H1 (cell line): ENCODE measurements around the gene DPYSL3. TPM values are rescaled to one million over a fixed set of nuclear protein-coding genes. Genes with fewer than 3 reads are reported as not detected.

Experiments used
- CTCF ChIA-PET: fragments of 300-600 bp; sonication (Branson Sonifier 250); formaldehyde crosslinking; loops from one replicate; lab custom pipeline; 2021; ENCODE audit not compliant: partially characterized antibody; lab: Charles Lee
- POLR2A ChIA-PET: fragments of 300-600 bp; sonication (Branson Sonifier 250); formaldehyde crosslinking; loops from one replicate; lab custom pipeline; 2021; ENCODE audit warnings: inconsistent platforms; ENCODE audit not compliant: partially characterized antibody; lab: Charles Lee
- DNase-seq, 2 experiments: peaks; one replicate each; pipeline versions ENCODE4 v3.0.0 to v3.0.0-alpha.2; 2010 to 2022; ENCODE audit warnings: low spot score in 2 of 2, low read depth in 1 of 2, mixed read lengths in 1 of 2
- FAIRE-seq: peaks from 2 replicates; lab custom pipeline; 2011; peaks lifted over from hg19 to GRCh38; lab: Jason Lieb, UNC
- H2AFZ ChIP-seq: 2 replicates; pipeline ENCODE4 v1.8.1; 2012; ENCODE audit warnings: low read length, inconsistent platforms
- H2AK5ac ChIP-seq: 2 replicates; pipeline ENCODE4 v1.6.1; 2013; ENCODE audit warnings: low read depth, low read length
- H2BK120ac ChIP-seq: replicated peaks from 2 replicates; pipeline ENCODE3; 2013; ENCODE audit warnings: low read depth, low read length, inconsistent platforms
- H2BK12ac ChIP-seq: 2 replicates; pipeline ENCODE4 v1.6.1; 2013; ENCODE audit warnings: low read depth, low read length
- H2BK15ac ChIP-seq: 2 replicates; pipeline ENCODE4 v1.6.1; 2013; ENCODE audit warnings: low read length
- H2BK20ac ChIP-seq: 2 replicates; pipeline ENCODE4 v1.6.1; 2013; ENCODE audit warnings: low read length
- H2BK5ac ChIP-seq: 2 replicates; pipeline ENCODE4 v1.6.1; 2013; ENCODE audit warnings: low read depth, low read length
- H3K14ac ChIP-seq: 2 replicates; pipeline ENCODE4 v1.6.1; 2013; ENCODE audit warnings: inconsistent platforms; ENCODE audit not compliant: insufficient read length
- H3K18ac ChIP-seq: 2 replicates; pipeline ENCODE4 v1.6.1; 2013; ENCODE audit warnings: low read length; ENCODE audit errors: extremely low read depth
- H3K23ac ChIP-seq: 2 replicates; pipeline ENCODE4 v1.6.1; 2013; ENCODE audit warnings: inconsistent platforms; ENCODE audit not compliant: insufficient read length
- H3K23me2 ChIP-seq: 2 replicates; pipeline ENCODE4 v1.6.1; 2013; ENCODE audit warnings: low read depth, low read length
- H3K27ac ChIP-seq: 2 replicates; pipeline ENCODE4 v1.6.1; 2011; ENCODE audit warnings: low read depth, low read length, inconsistent platforms
- H3K27me3 ChIP-seq, 4 experiments: replicated peaks in 1 of 4; 1 replicate in 1 of 4; 2 replicates in 3 of 4; pipeline versions ENCODE4 v1.6.1 to v1.8.1; 2011 to 2013; ENCODE audit warnings: low read length in 3 of 4, mild to moderate bottlenecking in 3 of 4, inconsistent platforms in 2 of 4, mixed read lengths in 2 of 4, moderate library complexity in 1 of 4; ENCODE audit not compliant: control insufficient read depth in 3 of 4, insufficient read depth in 3 of 4; ENCODE audit errors: extremely low read depth in 1 of 4
- H3K36me3 ChIP-seq, 4 experiments: 2 replicates each; pipeline versions ENCODE4 v1.6.1 to v1.8.1; 2011 to 2013; ENCODE audit warnings: mild to moderate bottlenecking in 4 of 4, low read length in 3 of 4, moderate library complexity in 2 of 4, control low read depth in 1 of 4, inconsistent platforms in 1 of 4; ENCODE audit not compliant: insufficient read depth in 4 of 4, control insufficient read depth in 2 of 4
- H3K4ac ChIP-seq: replicated peaks from 2 replicates; pipeline ENCODE3; 2013; ENCODE audit warnings: low read length, low read depth, mixed read lengths, inconsistent platforms; ENCODE audit not compliant: insufficient read length
- H3K4me1 ChIP-seq, 4 experiments: replicated peaks in 1 of 4; 1 replicate in 1 of 4; 2 replicates in 3 of 4; pipeline versions ENCODE4 v1.6.1 to v1.8.1; 2011 to 2013; ENCODE audit warnings: low read length in 3 of 4, inconsistent platforms in 2 of 4, mixed read lengths in 1 of 4; ENCODE audit not compliant: insufficient read depth in 4 of 4, control insufficient read depth in 3 of 4
- H3K4me2 ChIP-seq, 2 experiments: 2 replicates each; pipeline versions ENCODE4 v1.6.1 to v1.8.1; 2011 to 2013; ENCODE audit warnings: low read depth in 2 of 2, low read length in 2 of 2, control low read depth in 1 of 2, inconsistent platforms in 1 of 2, mild to moderate bottlenecking in 1 of 2; ENCODE audit not compliant: insufficient read depth in 1 of 2
- H3K4me3 ChIP-seq, 4 experiments: fragments of 200-600, 300-600 bp in 1 of 4; sonication (generic), shearing (Covaris generic), sonication (Bioruptor Twin) in 1 of 4; 2 replicates each; pipeline versions ENCODE4 v1.5.1 to v1.8.1; 2011 to 2016; ENCODE audit warnings: low read length in 4 of 4, low read depth in 3 of 4, control low read depth in 2 of 4, inconsistent platforms in 2 of 4, mild to moderate bottlenecking in 2 of 4, mixed read lengths in 1 of 4, moderate library complexity in 1 of 4; ENCODE audit not compliant: insufficient read depth in 2 of 4; ENCODE audit errors: extremely low read depth in 1 of 4
- H3K56ac ChIP-seq: replicated peaks from 2 replicates; pipeline ENCODE3; 2013; ENCODE audit warnings: low read depth, mild to moderate bottlenecking, mixed read lengths, low read length, inconsistent platforms; ENCODE audit not compliant: insufficient read length
- H3K79me1 ChIP-seq: 2 replicates; pipeline ENCODE4 v1.6.1; 2013; ENCODE audit warnings: low read depth, low read length, control low read depth
- H3K79me2 ChIP-seq, 2 experiments: 2 replicates each; pipeline versions ENCODE4 v1.6.1 to v1.8.1; 2012 to 2013; ENCODE audit warnings: low read length in 2 of 2, mild to moderate bottlenecking in 2 of 2, inconsistent platforms in 1 of 2; ENCODE audit not compliant: insufficient read depth in 2 of 2, control insufficient read depth in 1 of 2
- H3K9ac ChIP-seq, 4 experiments: replicated peaks in 1 of 4; 1 replicate in 1 of 4; 2 replicates in 3 of 4; pipeline versions ENCODE4 v1.6.1 to v1.8.1; 2011 to 2013; ENCODE audit warnings: low read depth in 3 of 4, low read length in 3 of 4, control low read depth in 2 of 4, mild to moderate bottlenecking in 2 of 4, moderate library complexity in 2 of 4, inconsistent platforms in 1 of 4; ENCODE audit errors: extremely low read depth in 1 of 4
- H3K9me3 ChIP-seq, 2 experiments: 2 replicates each; pipeline versions ENCODE4 v1.6.1 to v1.8.1; 2012 to 2013; ENCODE audit warnings: mild to moderate bottlenecking in 2 of 2, moderate library complexity in 2 of 2, control low read depth in 1 of 2, inconsistent platforms in 1 of 2, low read depth in 1 of 2, low read length in 1 of 2, mixed read lengths in 1 of 2; ENCODE audit not compliant: insufficient read depth in 2 of 2
- H4K20me1 ChIP-seq, 2 experiments: replicated peaks in 1 of 2; 2 replicates each; pipeline versions ENCODE3 to v1.8.1; 2011 to 2013; ENCODE audit warnings: inconsistent platforms in 2 of 2, low read length in 2 of 2, mild to moderate bottlenecking in 1 of 2; ENCODE audit not compliant: insufficient read depth in 2 of 2, control insufficient read depth in 1 of 2
- H4K5ac ChIP-seq: 2 replicates; pipeline ENCODE4 v1.6.1; 2013; ENCODE audit warnings: low read length, low read depth, mixed read lengths, inconsistent platforms; ENCODE audit not compliant: insufficient read length
- H4K8ac ChIP-seq: 2 replicates; pipeline ENCODE4 v1.8.0; 2013; ENCODE audit warnings: mild to moderate bottlenecking, moderate library complexity, low read length, inconsistent platforms; ENCODE audit not compliant: insufficient read depth; ENCODE audit errors: extremely low read depth
- H4K91ac ChIP-seq: replicated peaks from 2 replicates; pipeline ENCODE3; 2013; ENCODE audit warnings: low read length, mixed read lengths, inconsistent platforms; ENCODE audit not compliant: insufficient read length
- GABPA ChIP-seq: IDR thresholded peaks from 2 replicates; pipeline ENCODE4 v1.6.1; 2011; ENCODE audit warnings: mild to moderate bottlenecking, low read length, moderate library complexity, borderline replicate concordance; ENCODE audit not compliant: insufficient read depth
- RAD21 ChIP-seq, 2 experiments: IDR thresholded peaks in 1 of 2; conservative IDR thresholded peaks in 1 of 2; 2 replicates each; pipeline ENCODE4 v1.6.1; 2011; ENCODE audit warnings: low read depth in 2 of 2, low read length in 2 of 2, improper control_type of control experiment in 1 of 2, inconsistent platforms in 1 of 2, mild to moderate bottlenecking in 1 of 2, moderate library complexity in 1 of 2
- RXRA ChIP-seq: IDR thresholded peaks from 2 replicates; pipeline ENCODE4 v1.6.1; 2011; ENCODE audit warnings: low read depth, mild to moderate bottlenecking, low read length, moderate library complexity; ENCODE audit not compliant: insufficient read depth
- WGBS, 2 experiments: shearing (Covaris generic) in 1 of 2; methylation state at CpG; one replicate each; pipeline versions ENCODE4 v1.1.6 to v1.1.7; 2013 to 2015; ENCODE audit warnings: low lambda C conversion rate in 2 of 2, mixed read lengths in 2 of 2, inconsistent platforms in 1 of 2, low coverage in 1 of 2, missing lambda C conversion rate in 1 of 2; ENCODE audit not compliant: insufficient replicate concordance in 2 of 2, insufficient coverage in 1 of 2, insufficient read length in 1 of 2; ENCODE audit errors: extremely low coverage in 1 of 2, missing lambda C conversion rate in 1 of 2; 5-methylcytosine and 5-hydroxymethylcytosine counted together
- polyA plus RNA-seq, 7 experiments: library from polyadenylated mRNA; depleted of rRNA in 3 of 7; stranded (reverse) in 5 of 7; unstranded in 2 of 7; fragments of >200 nt in 5 of 7; fragments of 200-250 nt in 2 of 7; gene quantifications; 1 replicate in 5 of 7; 2 replicates in 1 of 7; 4 replicates in 1 of 7; pipeline versions ENCODE4 v1.2.1 to v1.2.3, GENCODE V29; 2011 to 2013; ENCODE audit warnings: missing spikeins in 2 of 7, mixed read lengths in 2 of 7
- total RNA-seq: library from RNA; stranded (reverse); fragmentation: NEBNext Ultra II Directional; extraction: Animal tissue kit (Norgen Biotek cat#: 25700); gene quantifications from 2 replicates; pipeline ENCODE4 v1.2.1, GENCODE V29; 2021

DPYSL3 gene
- total and polyA plus RNA-seq, 2 of the 8 experiments (the other 6 are each of a cell fraction or from before 2014, with no cell fraction given): 268 to 387 TPM

DNA sequence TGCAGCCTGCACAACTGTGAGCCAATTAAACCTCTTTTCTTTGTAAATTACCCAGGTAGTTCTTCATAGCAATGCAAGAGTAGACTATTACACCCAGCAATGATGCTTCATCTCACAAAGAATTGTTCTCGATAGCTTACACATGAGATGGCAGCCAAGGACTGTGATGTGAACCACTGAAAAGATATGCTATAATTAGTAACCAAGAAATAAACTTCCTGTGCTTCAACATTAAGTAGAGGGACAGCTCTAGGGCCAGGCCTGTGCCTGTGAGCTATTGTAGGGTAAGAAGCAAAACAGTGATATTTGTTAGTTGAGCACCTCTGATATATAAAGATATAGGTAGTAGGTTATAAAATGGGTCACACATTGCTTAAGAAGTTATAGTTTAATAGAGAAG, 41.8 kb upstream of the DPYSL3 start:
- no peaks in the 10 kb centered on the region for H3K79me2 ChIP-seq
- FAIRE-seq: no peak
- no peak overlapping the region for H2BK5ac ChIP-seq
- H3K79me1 ChIP-seq: no peaks in the 10 kb centered on the region
- no peak overlapping the region for H4K91ac ChIP-seq
- no peaks in the 10 kb centered on the region for H3K9me3 ChIP-seq
- no peak overlapping the region for H3K4me2 ChIP-seq
- H3K23me2 ChIP-seq: no peaks in the 10 kb centered on the region; the same call in 1 of the 2 replicates
- DNase-seq: no peak
- H4K20me1 ChIP-seq: no peaks in the 10 kb centered on the region
- no peak overlapping the region for H2BK20ac ChIP-seq
- H3K18ac ChIP-seq: no peak overlapping the region
- H2BK15ac ChIP-seq: no peak overlapping the region
- H4K5ac ChIP-seq: no peak overlapping the region
- H2AFZ ChIP-seq: no peak overlapping the region
- H3K4ac ChIP-seq: no peak overlapping the region
- no peaks in the 10 kb centered on the region for H3K36me3 ChIP-seq
- no peak overlapping the region for H3K27ac ChIP-seq
- no peak overlapping the region for H3K4me3 ChIP-seq
- H3K4me1 ChIP-seq: peaks cover 0 to 5% (median 2%) of the 10 kb centered on the region in 4 experiments; a peak in 4 of 7 replicates
- H3K14ac ChIP-seq: no peak overlapping the region
- ChIA-PET POLR2A (interaction anchor here (1.5 kb wide), 1 partner anchor 99 kb away, joined by 3 read pairs; no protein-coding TSS in a partner anchor), CTCF (interaction anchor here (0.6 to 2.1 kb wide), 5 partner anchors 12 to 122 kb away, joined by 3 to 8 read pairs (median 3); no protein-coding TSS in a partner anchor)
- no peak overlapping the region for H3K9ac ChIP-seq
- H3K56ac ChIP-seq: no peak overlapping the region
- H3K23ac ChIP-seq: no peak overlapping the region
- no peaks in the 10 kb centered on the region; a peak in 1 of 7 replicates for H3K27me3 ChIP-seq
- no peak overlapping the region for H2BK120ac ChIP-seq
- WGBS, 2 experiments: 93% methylated on average over 1 of the region's 1 CpG; no CpG with 5 or more reads in 1 of the 2 experiments
- H4K8ac ChIP-seq: no peak overlapping the region
- H2AK5ac ChIP-seq: no peak overlapping the region
- H2BK12ac ChIP-seq: no peak overlapping the region
- TF ChIP-seq RAD21 (IDR thresholded peaks at IDR 0.05 in 1 of 2, conservative IDR thresholded peaks at IDR 0.05 in 1 of 2; ENCODE audit: low read depth in 2 of 2, low read length in 2 of 2) (no peak), GABPA (no peak), RXRA (no peak)
